ENCODE results near the gene MYBBP1A. TPM values are rescaled to one million over a fixed set of nuclear protein-coding genes. Genes with fewer than 3 reads are reported as not detected.

MYBBP1A gene
- total RNA-seq, 6 experiments from 2014 or later = 65.9 to 80.8 (median 71.8) TPM

DNA sequence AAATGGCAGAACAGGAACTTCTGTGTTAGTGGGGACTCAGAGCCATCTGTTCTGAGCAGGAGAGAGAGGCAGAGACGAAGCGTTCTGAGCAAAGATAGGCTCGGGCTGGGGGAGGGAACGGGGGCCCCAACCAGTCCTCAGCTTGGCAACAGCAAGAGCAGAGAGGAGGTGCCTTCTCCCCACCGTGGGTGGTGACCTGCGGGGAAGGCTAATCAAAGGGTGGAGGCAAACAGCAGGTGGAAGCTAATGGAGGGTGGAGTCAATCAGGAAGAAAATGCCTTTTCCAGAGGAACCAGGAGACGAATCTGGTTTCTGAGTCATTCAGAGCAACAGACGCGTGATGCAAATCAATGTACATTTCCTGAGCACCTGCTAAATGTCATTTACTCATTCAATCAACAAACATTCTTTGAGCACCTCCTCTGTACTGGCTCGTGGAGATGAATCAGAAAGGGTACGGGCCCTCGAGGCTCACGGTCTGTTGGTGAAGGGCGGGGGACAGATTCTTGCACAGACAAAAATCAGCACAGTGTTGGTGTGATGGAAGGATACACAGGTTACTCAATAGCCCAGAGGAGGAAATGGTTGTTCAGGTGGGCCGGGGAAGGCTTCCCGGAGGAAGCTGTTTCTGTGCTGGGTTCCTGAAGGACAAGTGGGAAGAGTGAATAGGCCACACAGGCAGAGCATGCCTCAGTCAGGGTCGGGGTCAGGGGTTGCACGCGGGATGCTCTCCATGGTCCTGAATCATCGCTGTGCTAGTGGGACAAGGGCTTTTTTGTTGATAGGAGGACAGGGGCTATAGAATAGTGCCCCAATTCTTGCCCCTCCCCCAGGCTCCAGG is 62.2 kb downstream of the MYBBP1A start:
- H3K27ac Mint-ChIP-seq = no peak overlapping the region

DNA sequence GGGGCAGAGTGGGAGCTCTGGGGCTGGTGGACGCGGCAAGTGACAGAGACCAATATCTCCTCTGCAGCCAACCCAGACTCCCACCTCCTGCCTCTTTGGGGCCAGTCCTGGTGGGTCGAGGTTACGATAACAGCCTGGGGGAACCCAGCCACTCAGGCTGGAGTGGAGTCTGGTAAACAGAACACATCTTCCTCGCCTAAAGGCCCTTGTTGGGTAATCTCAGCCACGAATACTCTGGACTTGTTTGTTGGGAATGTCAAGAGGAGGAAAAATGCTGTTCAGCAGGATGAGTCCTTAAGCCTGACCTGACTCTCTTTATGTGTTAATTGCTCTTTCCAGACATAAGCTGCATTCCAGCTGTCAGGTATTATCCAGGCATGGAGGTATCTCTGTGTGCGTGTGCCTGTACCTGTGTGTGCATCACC is 64.5 kb downstream of the MYBBP1A start:
- Mint-ChIP-seq H3K4me3 (no peak overlapping the region), H3K9me3 (no peaks in the 10 kb centered on the region), H3K4me1 (ENCODE audit: low read depth) (no peaks in the 10 kb centered on the region), H3K27me3 (ENCODE audit: insufficient read depth) (peaks cover 53% of the 10 kb centered on the region), H3K36me3 (ENCODE audit: low read depth) (no peaks in the 10 kb centered on the region), H3K27ac (no peak overlapping the region)
- DNase-seq = no peak
- TF ChIP-seq, protein P1, sequence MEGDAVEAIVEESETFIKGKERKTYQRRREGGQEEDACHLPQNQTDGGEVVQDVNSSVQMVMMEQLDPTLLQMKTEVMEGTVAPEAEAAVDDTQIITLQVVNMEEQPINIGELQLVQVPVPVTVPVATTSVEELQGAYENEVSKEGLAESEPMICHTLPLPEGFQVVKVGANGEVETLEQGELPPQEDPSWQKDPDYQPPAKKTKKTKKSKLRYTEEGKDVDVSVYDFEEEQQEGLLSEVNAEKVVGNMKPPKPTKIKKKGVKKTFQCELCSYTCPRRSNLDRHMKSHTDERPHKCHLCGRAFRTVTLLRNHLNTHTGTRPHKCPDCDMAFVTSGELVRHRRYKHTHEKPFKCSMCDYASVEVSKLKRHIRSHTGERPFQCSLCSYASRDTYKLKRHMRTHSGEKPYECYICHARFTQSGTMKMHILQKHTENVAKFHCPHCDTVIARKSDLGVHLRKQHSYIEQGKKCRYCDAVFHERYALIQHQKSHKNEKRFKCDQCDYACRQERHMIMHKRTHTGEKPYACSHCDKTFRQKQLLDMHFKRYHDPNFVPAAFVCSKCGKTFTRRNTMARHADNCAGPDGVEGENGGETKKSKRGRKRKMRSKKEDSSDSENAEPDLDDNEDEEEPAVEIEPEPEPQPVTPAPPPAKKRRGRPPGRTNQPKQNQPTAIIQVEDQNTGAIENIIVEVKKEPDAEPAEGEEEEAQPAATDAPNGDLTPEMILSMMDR (IDR thresholded peaks at IDR 0.05) = no peak

More for the DNA sequence above, 62.2 kb downstream of the MYBBP1A start:
- Mint-ChIP-seq H3K9me3 (no peaks in the 10 kb centered on the region), H3K27me3 (ENCODE audit: insufficient read depth) (peaks cover 51% of the 10 kb centered on the region), H3K36me3 (ENCODE audit: low read depth) (no peaks in the 10 kb centered on the region), H3K4me1 (ENCODE audit: low read depth) (peaks cover 8% of the 10 kb centered on the region; the same call in 1 of the 2 replicates), H3K4me3 (no peak overlapping the region)
- DNase-seq = peak; percentile 4
- TF ChIP-seq, protein P1 (IDR thresholded peaks at IDR 0.05) = no peak

DNA sequence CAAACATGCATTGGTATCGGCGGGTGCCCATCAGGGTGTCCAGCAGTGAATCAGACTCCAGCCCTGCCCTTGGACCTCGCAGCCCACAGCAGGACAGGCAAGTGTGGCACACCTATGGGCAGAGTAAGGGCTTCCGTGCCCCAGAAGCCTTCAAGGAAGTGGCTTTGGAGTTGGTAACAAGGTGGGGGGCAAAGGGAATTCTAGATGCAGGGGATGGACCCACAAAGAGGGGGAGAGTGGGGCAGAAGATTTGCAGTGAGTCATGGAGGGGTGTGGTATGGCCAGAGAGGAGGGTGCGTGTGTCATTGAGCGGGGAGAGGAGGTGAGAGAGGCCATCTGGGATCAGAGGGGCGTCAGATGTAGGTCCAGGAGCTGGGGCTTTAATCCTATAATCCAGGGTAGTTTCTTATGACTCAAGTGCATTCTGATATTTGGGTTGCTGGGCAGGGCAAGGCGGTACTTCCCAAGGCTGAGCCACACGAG is 65.0 kb downstream of the MYBBP1A start:
- Mint-ChIP-seq H3K27me3 (ENCODE audit: insufficient read depth) (peaks cover 54% of the 10 kb centered on the region), H3K36me3 (ENCODE audit: low read depth) (no peaks in the 10 kb centered on the region), H3K9me3 (no peaks in the 10 kb centered on the region), H3K27ac (no peak overlapping the region), H3K4me1 (ENCODE audit: low read depth) (no peaks in the 10 kb centered on the region), H3K4me3 (no peak overlapping the region)
- no peak for DNase-seq
- TF ChIP-seq, protein P1 (IDR thresholded peaks at IDR 0.05) = no peak

DNA sequence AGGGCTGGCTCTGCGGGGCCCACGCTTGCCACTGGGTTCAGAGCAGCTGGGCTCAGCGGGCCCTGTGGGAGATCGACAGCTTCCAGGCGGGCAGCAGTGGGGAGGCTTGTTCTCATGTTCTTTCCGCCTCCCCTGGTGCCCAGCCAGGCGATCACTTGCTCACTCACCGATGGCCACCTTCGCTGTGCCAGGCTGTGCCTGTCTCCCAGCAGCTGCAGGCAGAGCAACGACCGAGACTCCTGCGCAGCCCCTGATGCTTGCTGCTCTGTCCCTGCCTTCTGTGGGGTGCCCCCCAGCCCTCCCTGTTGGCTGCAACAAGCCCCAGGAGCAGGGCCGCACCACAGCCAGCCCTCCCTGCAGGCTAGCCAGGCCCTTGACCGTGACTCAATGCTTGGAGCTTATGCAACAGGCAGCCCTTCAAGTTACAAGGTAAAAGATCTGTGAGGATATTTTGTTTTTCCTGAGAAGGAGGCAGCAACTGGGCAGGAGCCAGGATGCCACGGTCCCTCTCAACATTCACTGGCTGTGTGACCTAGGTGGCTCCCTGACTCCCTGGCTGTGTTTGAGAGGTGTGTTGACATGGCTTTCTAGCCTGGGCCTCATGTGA is 66.1 kb downstream of the MYBBP1A start:
- no peaks in the 10 kb centered on the region for H3K36me3 Mint-ChIP-seq (ENCODE audit: low read depth)
- H3K27me3 Mint-ChIP-seq (ENCODE audit: insufficient read depth) = peaks cover 47% of the 10 kb centered on the region
- H3K27ac Mint-ChIP-seq = no peak overlapping the region
- no peak overlapping the region for H3K4me3 Mint-ChIP-seq
- TF ChIP-seq, protein P1 (IDR thresholded peaks at IDR 0.05) = no peak
- no peak for DNase-seq
- H3K9me3 Mint-ChIP-seq = no peaks in the 10 kb centered on the region
- H3K4me1 Mint-ChIP-seq (ENCODE audit: low read depth) = no peaks in the 10 kb centered on the region

Other genes starting within 250 kb of the MYBBP1A start
- 10 to 100 TPM; 56.3 to 73.1 (median 62.6) TPM for gene UBE2G1, start 188.7 kb downstream of the MYBBP1A start, total RNA-seq (2021; fragmentation: NEBNext Ultra II Directional; extraction: Animal tissue kit (Norgen Biotek cat#: 25700))
- gene SPNS3, start 121.4 kb downstream of the MYBBP1A start, total RNA-seq (2021; fragmentation: NEBNext Ultra II Directional; extraction: Animal tissue kit (Norgen Biotek cat#: 25700)) = not detected
- not detected for gene SPNS2, start 56.5 kb downstream of the MYBBP1A start, total RNA-seq (2021; fragmentation: NEBNext Ultra II Directional; extraction: Animal tissue kit (Norgen Biotek cat#: 25700))
- gene GGT6, start 5.2 kb upstream of the MYBBP1A start, total RNA-seq (2021; fragmentation: NEBNext Ultra II Directional; extraction: Animal tissue kit (Norgen Biotek cat#: 25700)) = not detected
- not detected for gene SMTNL2, start 29.1 kb upstream of the MYBBP1A start, total RNA-seq (2021; fragmentation: NEBNext Ultra II Directional; extraction: Animal tissue kit (Norgen Biotek cat#: 25700))
- not detected for gene ALOX15, start 86.3 kb upstream of the MYBBP1A start, total RNA-seq (2021; fragmentation: NEBNext Ultra II Directional; extraction: Animal tissue kit (Norgen Biotek cat#: 25700))
- 10 to 100 TPM; 52.8 to 64.9 (median 60.5) TPM for gene PELP1, start 148.8 kb upstream of the MYBBP1A start, total RNA-seq (2021; fragmentation: NEBNext Ultra II Directional; extraction: Animal tissue kit (Norgen Biotek cat#: 25700))
- gene ARRB2, start 155.2 kb upstream of the MYBBP1A start, total RNA-seq (2021; fragmentation: NEBNext Ultra II Directional; extraction: Animal tissue kit (Norgen Biotek cat#: 25700)) = 10 to 100 TPM in 2 of 6 experiments, 1 to 10 TPM in 4; 8.0 to 10.7 (median 9.1) TPM
- gene MED11, start 176.0 kb upstream of the MYBBP1A start, total RNA-seq (2021; fragmentation: NEBNext Ultra II Directional; extraction: Animal tissue kit (Norgen Biotek cat#: 25700)) = 10 to 100 TPM; 15.3 to 19.1 (median 17.4) TPM
- not detected for gene ZMYND15, start 184.4 kb upstream of the MYBBP1A start, total RNA-seq (2021; fragmentation: NEBNext Ultra II Directional; extraction: Animal tissue kit (Norgen Biotek cat#: 25700))
- gene CXCL16, start 184.5 kb upstream of the MYBBP1A start, total RNA-seq (2021; fragmentation: NEBNext Ultra II Directional; extraction: Animal tissue kit (Norgen Biotek cat#: 25700)) = under 1 TPM; 0.31 to 0.92 (median 0.62) TPM
- gene TM4SF5, start 216.5 kb upstream of the MYBBP1A start, total RNA-seq (2021; fragmentation: NEBNext Ultra II Directional; extraction: Animal tissue kit (Norgen Biotek cat#: 25700)) = not detected
- gene VMO1, start 231.0 kb upstream of the MYBBP1A start, total RNA-seq (2021; fragmentation: NEBNext Ultra II Directional; extraction: Animal tissue kit (Norgen Biotek cat#: 25700)) = under 1 TPM in 3 of 6 experiments, not detected in 3; 0.23 to 0.34 (median 0.31) TPM
- gene GLTPD2, start 233.6 kb upstream of the MYBBP1A start, total RNA-seq (2021; fragmentation: NEBNext Ultra II Directional; extraction: Animal tissue kit (Norgen Biotek cat#: 25700)) = not detected
- gene PSMB6, start 240.8 kb upstream of the MYBBP1A start, total RNA-seq (2021; fragmentation: NEBNext Ultra II Directional; extraction: Animal tissue kit (Norgen Biotek cat#: 25700)) = 100 to 1,000 TPM; 216 to 280 (median 237) TPM

Data from HFFc6 (cell line).